ENCODE measurements around the gene ZNF304. TPM values are rescaled to one million over a fixed set of nuclear protein-coding genes. Genes with fewer than 3 reads are reported as not detected.

ZNF304 gene
- total RNA-seq, 1 experiment from 2014 or later: 11.4 TPM

DNA sequence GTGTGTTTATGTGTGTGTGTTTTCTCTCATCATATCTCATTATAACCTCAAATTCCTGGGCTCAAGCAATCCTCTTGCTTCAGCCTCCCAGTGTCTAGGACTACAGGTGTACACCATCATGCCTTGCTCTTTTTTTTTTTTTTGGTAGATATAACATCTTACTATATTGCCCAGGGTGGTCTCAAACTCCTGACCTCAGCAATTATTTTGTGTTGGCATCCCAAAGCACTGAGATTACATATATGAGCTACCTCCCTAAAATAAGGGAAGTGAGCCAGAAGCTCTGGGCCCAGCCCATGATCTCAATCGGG is 31.2 kb upstream of the ZNF304 start:
- Histone ChIP-seq H3K27ac (peak overlapping the region; percentile 51), H3F3A (ENCODE audit: insufficient read depth, low read depth) (peaks cover 4% of the 10 kb centered on the region; the same call in 1 of the 2 replicates), H2AFZ (peak overlapping the region; percentile 99), H3K4me1 (replicated peaks; ENCODE audit: insufficient read depth) (peaks cover 19% of the 10 kb centered on the region), H3K4me3 (peak overlapping the region; percentile 91), H3K79me2 (ENCODE audit: low read depth) (peaks cover 32% of the 10 kb centered on the region), H3K36me3 (ENCODE audit: low read depth) (peaks cover 9% of the 10 kb centered on the region; the same call in 1 of the 2 replicates), H3K4me2 (peak overlapping the region; percentile 100), H4K20me1 (ENCODE audit: insufficient read depth) (no peaks in the 10 kb centered on the region), H3K9me2 (ENCODE audit: insufficient read depth) (no peaks in the 10 kb centered on the region; the same call in 1 of the 2 replicates), H3K27me3 (ENCODE audit: insufficient read depth, low read depth) (no peaks in the 10 kb centered on the region), H3K9me3 (ENCODE audit: insufficient read depth, low read depth) (no peaks in the 10 kb centered on the region)
- TF ChIP-seq EZH2 (IDR thresholded peaks at IDR 0.05; ENCODE audit: low read depth): no peak
- ChIA-PET POLR2A (ENCODE audit: unreplicated experiment) (interaction anchor here (0.6 kb wide), 1 partner anchor 1239 kb away, joined by 3 read pairs; no protein-coding TSS in a partner anchor), CTCF (no interaction called here)
- TSS peak; percentile 100 for BruUV-seq (replicated peaks)
- DNase-seq: no peak
- intact Hi-C loops (cut with micrococcal nuclease; ENCODE audit: unreplicated experiment): loop anchor here (1.0 kb wide), 4 partner anchors 18 to 80 kb away; partner anchors contain the start of genes ZNF304, ZNF460 and ZNF805

DNA sequence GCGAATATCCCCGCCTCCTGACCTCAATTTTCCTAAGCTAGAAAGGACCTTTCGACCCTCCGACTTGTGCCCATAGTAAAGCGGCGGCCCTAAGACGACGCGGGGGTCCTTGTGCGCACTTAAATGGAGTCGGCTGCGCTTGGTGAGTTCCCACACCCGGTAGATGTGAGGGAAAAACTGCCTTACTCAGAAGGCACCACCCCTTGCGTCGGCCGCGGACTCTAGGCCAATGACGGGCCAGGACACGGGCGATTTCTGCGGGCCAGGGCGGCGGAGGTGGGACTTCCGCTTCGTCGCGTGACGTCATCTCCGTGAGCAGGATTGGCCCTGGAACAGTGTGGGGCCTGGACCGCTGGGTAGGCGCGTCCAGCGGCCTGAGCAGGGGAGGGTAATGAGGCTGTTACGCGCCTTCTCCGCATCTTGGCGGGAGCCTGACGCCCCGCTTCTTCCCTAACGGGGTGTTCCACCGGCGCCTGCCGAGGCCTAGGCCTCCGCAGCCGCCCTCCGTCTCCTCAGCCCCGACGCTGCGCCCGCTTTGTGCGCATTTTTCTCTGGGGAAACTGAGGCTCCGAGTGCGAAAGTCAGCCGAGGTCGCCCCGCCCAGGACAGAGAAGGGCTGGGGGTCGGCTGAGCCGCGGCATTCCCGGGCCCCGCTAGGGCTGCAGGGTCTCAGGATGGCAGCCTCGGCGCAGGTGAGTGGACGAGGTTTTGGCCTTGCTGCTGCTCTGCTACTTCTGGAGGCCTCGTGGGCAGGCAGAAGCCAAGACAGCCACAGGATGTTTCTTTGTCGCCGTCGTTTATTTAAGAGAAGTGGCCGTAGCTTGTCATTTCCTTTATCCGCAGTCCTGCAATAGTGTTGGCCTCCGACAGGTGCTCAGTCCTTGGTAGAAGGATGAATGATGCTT is 30.6 kb upstream of the ZNF304 start, which contains the start of gene ZNF543:
Gene ZNF543, plus strand, starts transcription at position 293 of the 905 bp plus-strand sequence. Its CDS starts 382 bp downstream, at position 675.
- TF ChIP-seq, protein P1, sequence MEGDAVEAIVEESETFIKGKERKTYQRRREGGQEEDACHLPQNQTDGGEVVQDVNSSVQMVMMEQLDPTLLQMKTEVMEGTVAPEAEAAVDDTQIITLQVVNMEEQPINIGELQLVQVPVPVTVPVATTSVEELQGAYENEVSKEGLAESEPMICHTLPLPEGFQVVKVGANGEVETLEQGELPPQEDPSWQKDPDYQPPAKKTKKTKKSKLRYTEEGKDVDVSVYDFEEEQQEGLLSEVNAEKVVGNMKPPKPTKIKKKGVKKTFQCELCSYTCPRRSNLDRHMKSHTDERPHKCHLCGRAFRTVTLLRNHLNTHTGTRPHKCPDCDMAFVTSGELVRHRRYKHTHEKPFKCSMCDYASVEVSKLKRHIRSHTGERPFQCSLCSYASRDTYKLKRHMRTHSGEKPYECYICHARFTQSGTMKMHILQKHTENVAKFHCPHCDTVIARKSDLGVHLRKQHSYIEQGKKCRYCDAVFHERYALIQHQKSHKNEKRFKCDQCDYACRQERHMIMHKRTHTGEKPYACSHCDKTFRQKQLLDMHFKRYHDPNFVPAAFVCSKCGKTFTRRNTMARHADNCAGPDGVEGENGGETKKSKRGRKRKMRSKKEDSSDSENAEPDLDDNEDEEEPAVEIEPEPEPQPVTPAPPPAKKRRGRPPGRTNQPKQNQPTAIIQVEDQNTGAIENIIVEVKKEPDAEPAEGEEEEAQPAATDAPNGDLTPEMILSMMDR (conservative IDR thresholded peaks at IDR 0.05): no peak
- TF ChIP-seq EZH2 (IDR thresholded peaks at IDR 0.05; ENCODE audit: low read depth): no peak
- ChIA-PET POLR2A (ENCODE audit: unreplicated experiment) (interaction anchor here (0.6 kb wide), 2 partner anchors 79 to 1239 kb away, joined by 3 read pairs; no protein-coding TSS in a partner anchor), CTCF (no interaction called here)
- Histone ChIP-seq H3K4me1 (replicated peaks; ENCODE audit: insufficient read depth) (peaks cover 19% of the 10 kb centered on the region), H4K20me1 (ENCODE audit: insufficient read depth) (no peaks in the 10 kb centered on the region), H3K4me2 (peak within 1 kb of the TSS; percentile 100), H3K4me3 (peak within 1 kb of the TSS; percentile 91), H2AFZ (peak within 1 kb of the TSS; percentile 99), H3K27me3 (ENCODE audit: insufficient read depth, low read depth) (no peaks in the 10 kb centered on the region), H3K79me2 (ENCODE audit: low read depth) (peaks cover 32% of the 10 kb centered on the region), H3K9me2 (ENCODE audit: insufficient read depth) (no peaks in the 10 kb centered on the region), H3F3A (ENCODE audit: insufficient read depth, low read depth) (peaks cover 4% of the 10 kb centered on the region; the same call in 1 of the 2 replicates), H3K27ac (peak within 1 kb of the TSS; percentile 51), H3K9me3 (ENCODE audit: insufficient read depth, low read depth) (no peaks in the 10 kb centered on the region), H3K36me3 (ENCODE audit: low read depth) (peaks cover 9% of the 10 kb centered on the region; the same call in 1 of the 2 replicates)
- intact Hi-C loops (cut with micrococcal nuclease; ENCODE audit: unreplicated experiment): loop anchor here (1.0 kb wide), 4 partner anchors 18 to 80 kb away; partner anchors contain the start of genes ZNF304, ZNF460 and ZNF805
- peak; percentile 92 to 96 for DNase-seq
- TSS peak; percentile 54 for BruUV-seq (replicated peaks)

DNA sequence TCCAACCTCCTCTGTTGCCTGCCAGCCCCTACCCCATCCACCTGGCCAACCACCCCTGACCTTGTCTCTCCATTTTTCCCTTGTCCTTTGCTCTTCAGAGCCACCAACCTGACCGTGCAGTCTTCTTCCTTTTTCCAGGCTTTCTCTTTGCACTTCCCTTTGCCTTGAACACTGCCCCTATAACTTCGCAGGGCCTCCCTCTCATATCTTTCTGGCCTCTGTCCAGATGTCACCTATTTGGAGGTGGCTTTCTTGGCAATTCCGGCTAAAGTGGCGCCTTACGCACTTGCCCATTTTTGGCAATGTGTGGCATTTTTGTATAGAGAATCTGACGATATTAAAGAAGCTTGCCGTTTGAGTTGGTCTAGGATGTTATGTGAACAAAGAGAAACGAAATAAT is 30.0 kb upstream of the ZNF304 start:
- H3K4me1 ChIP-seq (replicated peaks; ENCODE audit: insufficient read depth): peaks cover 19% of the 10 kb centered on the region
- peaks cover 4% of the 10 kb centered on the region; the same call in 1 of the 2 replicates for H3F3A ChIP-seq (ENCODE audit: insufficient read depth, low read depth)
- no peaks in the 10 kb centered on the region for H3K9me2 ChIP-seq (ENCODE audit: insufficient read depth)
- peak overlapping the region; percentile 91 for H3K4me3 ChIP-seq
- peaks cover 13% of the 10 kb centered on the region for H3K36me3 ChIP-seq (ENCODE audit: low read depth)
- H2AFZ ChIP-seq: peak overlapping the region; percentile 99; the same call in 1 of the 2 replicates
- peak overlapping the region; percentile 100 for H3K4me2 ChIP-seq
- POLR2A ChIA-PET (ENCODE audit: unreplicated experiment): interaction anchor here (0.6 to 0.7 kb wide), 3 partner anchors 11 to 80 kb away, joined by 3 to 7 read pairs (median 3); no protein-coding TSS in a partner anchor
- CTCF ChIA-PET: interaction anchor here (0.6 kb wide), 1 partner anchor 22 kb away, joined by 3 read pairs; no protein-coding TSS in a partner anchor
- TF ChIP-seq, protein P1 (conservative IDR thresholded peaks at IDR 0.05): no peak
- no peak for TF ChIP-seq EZH2 (IDR thresholded peaks at IDR 0.05; ENCODE audit: low read depth)
- H3K27me3 ChIP-seq (ENCODE audit: insufficient read depth, low read depth): no peaks in the 10 kb centered on the region
- H3K27ac ChIP-seq: peak overlapping the region; percentile 51; the same call in 1 of the 2 replicates
- no peaks in the 10 kb centered on the region for H3K9me3 ChIP-seq (ENCODE audit: insufficient read depth, low read depth)
- intact Hi-C loops (cut with micrococcal nuclease; ENCODE audit: unreplicated experiment): no loop called here
- H4K20me1 ChIP-seq (ENCODE audit: insufficient read depth): no peaks in the 10 kb centered on the region
- no TSS peak for BruUV-seq (replicated peaks)
- H3K79me2 ChIP-seq (ENCODE audit: low read depth): peaks cover 32% of the 10 kb centered on the region
- DNase-seq: no peak
